ENCODE results near the gene PKM. TPM values are rescaled to one million over a fixed set of nuclear protein-coding genes. Genes with fewer than 3 reads are reported as not detected.

PKM gene
- total RNA-seq, 4 donors from 2014 or later: 259 to 431 (median 291) TPM

- in situ Hi-C loops (cut with MboI; ENCODE audit: low pct_ligation_motif_present in 1 of 4, low pct_unique_long_range_greater_than_20kb in 1 of 4, low sequenced_read_pairs in 3 of 4): no loop called here
- H3K4me1 ChIP-seq: peaks cover 1 to 2% (median 2%) of the 10 kb centered on the region in 4 donors
- 91% methylated on average over 2 of the region's 2 CpGs; no CpG with 5 or more reads in 1 of the 2 donors for WGBS, 2 donors (ENCODE audit: low coverage in 1 of 2)
- H3K4me3 ChIP-seq: no peak overlapping the region
- no peak for DNase-seq
- TF ChIP-seq, protein P1, sequence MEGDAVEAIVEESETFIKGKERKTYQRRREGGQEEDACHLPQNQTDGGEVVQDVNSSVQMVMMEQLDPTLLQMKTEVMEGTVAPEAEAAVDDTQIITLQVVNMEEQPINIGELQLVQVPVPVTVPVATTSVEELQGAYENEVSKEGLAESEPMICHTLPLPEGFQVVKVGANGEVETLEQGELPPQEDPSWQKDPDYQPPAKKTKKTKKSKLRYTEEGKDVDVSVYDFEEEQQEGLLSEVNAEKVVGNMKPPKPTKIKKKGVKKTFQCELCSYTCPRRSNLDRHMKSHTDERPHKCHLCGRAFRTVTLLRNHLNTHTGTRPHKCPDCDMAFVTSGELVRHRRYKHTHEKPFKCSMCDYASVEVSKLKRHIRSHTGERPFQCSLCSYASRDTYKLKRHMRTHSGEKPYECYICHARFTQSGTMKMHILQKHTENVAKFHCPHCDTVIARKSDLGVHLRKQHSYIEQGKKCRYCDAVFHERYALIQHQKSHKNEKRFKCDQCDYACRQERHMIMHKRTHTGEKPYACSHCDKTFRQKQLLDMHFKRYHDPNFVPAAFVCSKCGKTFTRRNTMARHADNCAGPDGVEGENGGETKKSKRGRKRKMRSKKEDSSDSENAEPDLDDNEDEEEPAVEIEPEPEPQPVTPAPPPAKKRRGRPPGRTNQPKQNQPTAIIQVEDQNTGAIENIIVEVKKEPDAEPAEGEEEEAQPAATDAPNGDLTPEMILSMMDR (IDR thresholded peaks at IDR 0.05): no peak
- no peak for TF ChIP-seq POLR2A (IDR thresholded peaks at IDR 0.05)
- no peak for TF ChIP-seq POLR2AphosphoS5 (IDR thresholded peaks at IDR 0.05)
- TF ChIP-seq EP300 (IDR thresholded peaks at IDR 0.05; ENCODE audit: low read depth): no peak
- H3K36me3 ChIP-seq: no peaks in the 10 kb centered on the region
- no peak overlapping the region for H3K27ac ChIP-seq
- no peaks in the 10 kb centered on the region for H3K9me3 ChIP-seq
- intact Hi-C loops (cut with DNase I; ENCODE audit: low total_unique reads): no loop called here
- peaks cover 32% of the 10 kb centered on the region for H3K27me3 ChIP-seq
These were observed 41.6 kb downstream of the PKM start for GRCh38 chr15:72189250-72189902.

DNA sequence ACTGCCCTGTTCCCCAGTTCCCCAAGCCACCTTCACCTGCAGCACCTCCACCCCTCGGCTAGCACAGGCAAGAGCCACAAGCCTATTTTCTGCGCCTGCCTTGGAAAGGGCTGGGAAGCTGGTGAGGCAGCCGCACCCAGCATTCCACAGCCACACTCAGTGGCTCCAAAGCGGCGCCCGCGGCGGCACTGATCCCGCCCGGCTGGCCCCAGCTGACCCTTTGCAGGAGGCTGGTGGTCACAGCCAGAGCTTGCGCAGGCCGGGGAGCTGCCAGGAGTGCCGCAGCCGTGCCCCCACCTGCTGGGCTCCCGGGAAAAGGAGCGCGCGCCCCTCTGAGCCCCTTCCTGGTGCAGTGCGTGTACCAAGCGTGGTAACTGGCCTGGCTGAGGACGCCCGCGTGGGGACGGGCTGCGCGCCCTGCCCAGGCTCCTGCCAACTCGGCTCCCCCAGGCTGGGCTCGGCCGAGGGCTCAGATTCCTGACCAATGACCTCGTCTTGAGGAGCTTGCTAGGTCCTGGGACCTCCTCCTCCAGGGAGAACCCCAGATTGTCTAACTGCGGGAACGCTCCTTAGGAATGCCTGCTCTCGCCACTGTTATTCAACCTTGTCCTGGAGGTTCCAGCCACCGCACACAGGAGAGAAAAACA lies 46.7 kb downstream of the PKM start:
- 7 to 17% methylated on average over 1 to 34 of the region's 34 CpGs for WGBS, 2 donors (ENCODE audit: low coverage in 1 of 2)
- DNase-seq: peak; percentile 33
- Histone ChIP-seq H3K4me1 (peaks cover 5 to 8% (median 7%) of the 10 kb centered on the region in 4 donors), H3K36me3 (no peaks in the 10 kb centered on the region), H3K9me3 (no peaks in the 10 kb centered on the region), H3K4me3 (peak overlapping the region in 2 of 4 donors; percentile 20 to 34), H3K27ac (no peak overlapping the region), H3K27me3 (peaks cover 49% of the 10 kb centered on the region)
- intact Hi-C loops (cut with DNase I; ENCODE audit: low total_unique reads): no loop called here
- no peak for TF ChIP-seq POLR2AphosphoS5 (IDR thresholded peaks at IDR 0.05)
- TF ChIP-seq, protein P1 (IDR thresholded peaks at IDR 0.05): no peak
- no peak for TF ChIP-seq POLR2A (IDR thresholded peaks at IDR 0.05)
- in situ Hi-C loops (cut with MboI; ENCODE audit: low pct_ligation_motif_present in 1 of 4, low pct_unique_long_range_greater_than_20kb in 1 of 4, low sequenced_read_pairs in 3 of 4): no loop called here

GRCh38 chr15:72183781-72184164 lies 47.2 kb downstream of the PKM start:
- Histone ChIP-seq H3K36me3 (no peaks in the 10 kb centered on the region), H3K27ac (no peak overlapping the region), H3K4me1 (peaks cover 5 to 8% (median 7%) of the 10 kb centered on the region in 4 donors), H3K27me3 (peaks cover 49% of the 10 kb centered on the region), H3K4me3 (peak overlapping the region in 1 of 4 donors; percentile 34), H3K9me3 (no peaks in the 10 kb centered on the region)
- intact Hi-C loops (cut with DNase I; ENCODE audit: low total_unique reads): no loop called here
- no peak for TF ChIP-seq POLR2AphosphoS5 (IDR thresholded peaks at IDR 0.05)
- TF ChIP-seq, protein P1 (IDR thresholded peaks at IDR 0.05): no peak
- TF ChIP-seq POLR2A (IDR thresholded peaks at IDR 0.05): no peak
- TF ChIP-seq EP300 (IDR thresholded peaks at IDR 0.05; ENCODE audit: low read depth): no peak
- DNase-seq: no peak
- in situ Hi-C loops (cut with MboI; ENCODE audit: low pct_ligation_motif_present in 1 of 4, low pct_unique_long_range_greater_than_20kb in 1 of 4, low sequenced_read_pairs in 3 of 4): no loop called here
- WGBS, 2 donors (ENCODE audit: low coverage in 1 of 2): 35 to 80% methylated on average over 2 to 12 of the region's 12 CpGs

DNA sequence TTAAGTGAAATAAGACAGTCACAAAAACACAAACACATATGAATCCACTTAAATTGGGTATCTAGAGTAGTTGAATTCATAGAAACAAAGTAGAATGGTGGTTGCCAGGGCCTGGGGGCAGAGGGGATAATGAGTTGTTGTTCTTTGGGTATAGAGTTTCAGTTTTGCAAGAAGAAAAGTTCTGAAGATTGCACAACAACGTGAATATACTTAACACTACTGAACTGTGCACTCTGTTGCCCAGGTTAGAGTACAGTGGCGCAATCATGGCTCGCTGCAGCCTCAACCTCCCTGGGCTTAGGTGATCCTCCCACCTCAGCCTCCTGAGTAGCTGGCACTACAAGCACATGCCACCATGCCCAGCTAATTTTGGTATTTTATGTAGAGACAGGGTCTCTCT lies 48.3 kb downstream of the PKM start:
- Histone ChIP-seq H3K9me3 (no peaks in the 10 kb centered on the region), H3K27ac (no peak overlapping the region), H3K27me3 (peaks cover 49% of the 10 kb centered on the region), H3K4me3 (no peak overlapping the region), H3K36me3 (no peaks in the 10 kb centered on the region), H3K4me1 (peaks cover 5 to 8% (median 7%) of the 10 kb centered on the region in 4 donors)
- intact Hi-C loops (cut with DNase I; ENCODE audit: low total_unique reads): no loop called here
- TF ChIP-seq EP300 (IDR thresholded peaks at IDR 0.05; ENCODE audit: low read depth) (no peak), POLR2A (IDR thresholded peaks at IDR 0.05) (no peak), POLR2AphosphoS5 (IDR thresholded peaks at IDR 0.05) (no peak)
- TF ChIP-seq, protein P1 (IDR thresholded peaks at IDR 0.05): no peak
- 40 to 82% methylated on average over 1 to 3 of the region's 3 CpGs for WGBS, 2 donors (ENCODE audit: low coverage in 1 of 2)
- no peak for DNase-seq
- in situ Hi-C loops (cut with MboI; ENCODE audit: low pct_ligation_motif_present in 1 of 4, low pct_unique_long_range_greater_than_20kb in 1 of 4, low sequenced_read_pairs in 3 of 4): no loop called here

Data from transverse colon (tissue), 4 donors.